ENCODE data around the gene C12orf57.

- TF ChIP-seq TEAD4 (CRISPR knock-in tag; IDR thresholded peaks at IDR 0.05) (no peak), CTCF (IDR thresholded peaks at IDR 0.05) (no peak), ZBTB21 (CRISPR knock-in tag; IDR thresholded peaks at IDR 0.05; ENCODE audit: borderline replicate concordance) (no peak), SOX15 (CRISPR knock-in tag; IDR thresholded peaks at IDR 0.05) (no peak), ETV6 (CRISPR knock-in tag; IDR thresholded peaks at IDR 0.05) (no peak)
- TF ChIP-seq, protein P1, sequence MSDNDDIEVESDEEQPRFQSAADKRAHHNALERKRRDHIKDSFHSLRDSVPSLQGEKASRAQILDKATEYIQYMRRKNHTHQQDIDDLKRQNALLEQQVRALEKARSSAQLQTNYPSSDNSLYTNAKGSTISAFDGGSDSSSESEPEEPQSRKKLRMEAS (CRISPR knock-in tag; IDR thresholded peaks at IDR 0.05) = no peak
- TF ChIP-seq, protein P2, sequence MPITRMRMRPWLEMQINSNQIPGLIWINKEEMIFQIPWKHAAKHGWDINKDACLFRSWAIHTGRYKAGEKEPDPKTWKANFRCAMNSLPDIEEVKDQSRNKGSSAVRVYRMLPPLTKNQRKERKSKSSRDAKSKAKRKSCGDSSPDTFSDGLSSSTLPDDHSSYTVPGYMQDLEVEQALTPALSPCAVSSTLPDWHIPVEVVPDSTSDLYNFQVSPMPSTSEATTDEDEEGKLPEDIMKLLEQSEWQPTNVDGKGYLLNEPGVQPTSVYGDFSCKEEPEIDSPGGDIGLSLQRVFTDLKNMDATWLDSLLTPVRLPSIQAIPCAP (CRISPR knock-in tag; IDR thresholded peaks at IDR 0.05) = no peak
Measured at GRCh38 chr12:6957151-6957701, 13.4 kb downstream of the C12orf57 start.
